ENCODE data around the gene CCL25. TPM values are rescaled to one million over a fixed set of nuclear protein-coding genes. Genes with fewer than 3 reads are reported as not detected.
A peak's percentile ranks its signal among the peaks of the same experiment; 100 is the strongest.

CCL25 gene
- total and polyA plus RNA-seq, 2 of the 13 experiments (the other 11 are each of a cell fraction or from before 2014, with no cell fraction given) = not detected

GRCh38 chr19:8054169-8054568 is 1.6 kb downstream of the CCL25 start (continued):
- no peak for TF ChIP-seq TOE1 (CRISPR knock-in tag; IDR thresholded peaks at IDR 0.05)
- TF ChIP-seq DZIP1 (CRISPR knock-in tag; IDR thresholded peaks at IDR 0.05) = no peak
- TF ChIP-seq SNRNP70 (IDR thresholded peaks at IDR 0.05; ENCODE audit: low read depth, low read length) = no peak
- no peak for TF ChIP-seq SUZ12 (IDR thresholded peaks at IDR 0.05; ENCODE audit: low read depth, low read length)
- TF ChIP-seq ZFX (CRISPR knock-in tag; IDR thresholded peaks at IDR 0.05; ENCODE audit: low read depth) = peak; percentile 42; the same call in 1 of the 2 replicates
- no peak for TF ChIP-seq SOX6 (IDR thresholded peaks at IDR 0.05)
- TF ChIP-seq SOX6 (CRISPR knock-in tag; IDR thresholded peaks at IDR 0.05) = peak; percentile 29; the same call in 1 of the 2 replicates
- TF ChIP-seq HMGXB3 (CRISPR knock-in tag; IDR thresholded peaks at IDR 0.05; ENCODE audit: borderline replicate concordance) = no peak
- TF ChIP-seq ZMAT5 (CRISPR knock-in tag; IDR thresholded peaks at IDR 0.05; ENCODE audit: borderline replicate concordance, low read depth) = no peak
- no peak for TF ChIP-seq NFRKB (IDR thresholded peaks at IDR 0.05)
- TF ChIP-seq ZNF496 (CRISPR knock-in tag; IDR thresholded peaks at IDR 0.05; ENCODE audit: insufficient replicate concordance) = no peak
- TF ChIP-seq PATZ1 (CRISPR knock-in tag; IDR thresholded peaks at IDR 0.05) = peak; percentile 23; the same call in 1 of the 2 replicates
- TF ChIP-seq MBD4 (IDR thresholded peaks at IDR 0.05; ENCODE audit: borderline replicate concordance, low read length) = no peak
- TF ChIP-seq GMEB2 (CRISPR knock-in tag; IDR thresholded peaks at IDR 0.05; ENCODE audit: low read depth) = no peak
- TF ChIP-seq RXRA (CRISPR knock-in tag; IDR thresholded peaks at IDR 0.05) = peak; percentile 35; the same call in 1 of the 2 replicates
- peak; percentile 14; the same call in 1 of the 2 replicates for TF ChIP-seq TFAP4 (IDR thresholded peaks at IDR 0.05; ENCODE audit: borderline replicate concordance, low read depth)
- no peak for TF ChIP-seq JUN (CRISPR knock-in tag; IDR thresholded peaks at IDR 0.05)
- no peak for TF ChIP-seq TOPORS (CRISPR knock-in tag; IDR thresholded peaks at IDR 0.05)
- TF ChIP-seq ZNF124 (CRISPR knock-in tag; IDR thresholded peaks at IDR 0.05) = no peak
- TF ChIP-seq GATAD2A (CRISPR knock-in tag; IDR thresholded peaks at IDR 0.05) = no peak

All from HepG2 (cell line).